Smooth muscle cell (in vitro differentiated cells): ENCODE measurements around the gene LENG1. TPM values are rescaled to one million over a fixed set of nuclear protein-coding genes. Genes with fewer than 3 reads are reported as not detected.

Experiments used
- DNase-seq: peaks from one replicate; lab custom pipeline; 2025; ENCODE audit not compliant: unreplicated experiment; lab: John Stamatoyannopoulos, UW
- H2AFZ ChIP-seq: fragments of 200-600 bp; sonication (generic); 2 replicates; pipeline ENCODE4 v1.6.0; 2016; ENCODE audit warnings: antibody characterized with exemption, low read depth, mild to moderate bottlenecking
- H3F3A ChIP-seq: fragments of 200-600 bp; sonication (generic); 2 replicates; pipeline ENCODE4 v1.6.0; 2017; ENCODE audit warnings: antibody characterized with exemption, low read depth
- H3K27ac ChIP-seq: fragments of 200-600 bp; sonication (generic); 2 replicates; pipeline ENCODE4 v1.5.1; 2016; ENCODE audit warnings: low read depth, mild to moderate bottlenecking
- H3K27me3 ChIP-seq: fragments of 200-600 bp; sonication (generic); 2 replicates; pipeline ENCODE4 v1.6.1; 2016; ENCODE audit warnings: low read depth, mild to moderate bottlenecking
- H3K36me3 ChIP-seq: fragments of 200-600 bp; sonication (generic); 2 replicates; pipeline ENCODE4 v1.5.1; 2016; ENCODE audit warnings: low read depth
- H3K4me1 ChIP-seq: fragments of 200-600 bp; sonication (generic); 2 replicates; pipeline ENCODE4 v1.5.1; 2016; ENCODE audit warnings: low read depth
- H3K4me2 ChIP-seq: fragments of 200-600 bp; sonication (generic); 2 replicates; pipeline ENCODE4 v1.6.0; 2016; ENCODE audit warnings: mild to moderate bottlenecking
- H3K4me3 ChIP-seq: fragments of 200-600 bp; sonication (generic); 2 replicates; pipeline ENCODE4 v1.5.1; 2016; ENCODE audit warnings: mild to moderate bottlenecking
- H3K79me2 ChIP-seq: fragments of 200-600 bp; sonication (generic); 2 replicates; pipeline ENCODE4 v1.6.0; 2016; ENCODE audit warnings: low read depth, mild to moderate bottlenecking
- H3K9ac ChIP-seq: fragments of 200-600 bp; sonication (generic); 2 replicates; pipeline ENCODE4 v1.6.0; 2016; ENCODE audit warnings: low read depth
- H3K9me3 ChIP-seq: fragments of 200-600 bp; sonication (generic); replicated peaks from 2 replicates; pipeline ENCODE4 v1.5.1; 2016; ENCODE audit warnings: low read depth
- H4K20me1 ChIP-seq: fragments of 200-600 bp; sonication (generic); 2 replicates; pipeline ENCODE4 v1.6.0; 2016; ENCODE audit warnings: low read depth
- CTCF ChIP-seq: fragments of 200-600 bp; sonication (generic); IDR thresholded peaks from 2 replicates; pipeline ENCODE4 v1.5.1; 2017; ENCODE audit warnings: borderline replicate concordance, mild to moderate bottlenecking, antibody characterized with exemption; ENCODE audit not compliant: insufficient read depth, poor library complexity, severe bottlenecking
- WGBS: methylation state at CpG from one replicate; pipeline ENCODE4 v1.1.7; 2016; ENCODE audit warnings: low lambda C conversion rate; 5-methylcytosine and 5-hydroxymethylcytosine counted together
- polyA plus RNA-seq: library from polyadenylated mRNA; unstranded; fragments of >200 nt; fragmentation: Nextera tagmentation; extraction: Ambion mirVana; gene quantifications from 2 replicates; pipeline ENCODE4 v1.2.1, GENCODE V29; 2016
- total RNA-seq: library from RNA; depleted of rRNA; stranded (reverse); fragments of >200 nt; gene quantifications from 2 replicates; pipeline ENCODE4 v1.2.3, GENCODE V29; 2014

Gene LENG1
- total and polyA plus RNA-seq, 2 experiments from 2014 or later: 10.9 to 14.1 TPM

GRCh38 chr19:54149021-54149812 lies 10.3 kb downstream of the LENG1 start:
- Histone ChIP-seq H3K27ac (no peak overlapping the region), H3K79me2 (no peaks in the 10 kb centered on the region), H3K9ac (no peak overlapping the region), H3F3A (peaks cover 7% of the 10 kb centered on the region), H3K36me3 (no peaks in the 10 kb centered on the region), H3K4me3 (no peak overlapping the region), H3K4me2 (no peak overlapping the region), H3K4me1 (no peaks in the 10 kb centered on the region), H4K20me1 (peaks cover 20% of the 10 kb centered on the region), H2AFZ (no peak overlapping the region), H3K9me3 (no peaks in the 10 kb centered on the region), H3K27me3 (no peaks in the 10 kb centered on the region)
- no peak for TF ChIP-seq CTCF
- no peak for DNase-seq
- WGBS: 97% methylated on average over 12 of the region's 12 CpGs

- Histone ChIP-seq H3K9ac (no peak overlapping the region), H3K79me2 (no peaks in the 10 kb centered on the region), H3F3A (no peaks in the 10 kb centered on the region), H3K9me3 (no peaks in the 10 kb centered on the region), H4K20me1 (peaks cover 13% of the 10 kb centered on the region), H3K36me3 (no peaks in the 10 kb centered on the region), H2AFZ (no peak overlapping the region), H3K4me3 (no peak overlapping the region), H3K4me2 (no peak overlapping the region), H3K27ac (no peak overlapping the region), H3K27me3 (no peaks in the 10 kb centered on the region), H3K4me1 (no peaks in the 10 kb centered on the region)
- 91% methylated on average over 6 of the region's 19 CpGs for WGBS
- no peak for DNase-seq
- no peak for TF ChIP-seq CTCF
These were observed 11.4 kb downstream of the LENG1 start for GRCh38 chr19:54148158-54148557.

GRCh38 chr19:54147676-54148075 lies 11.8 kb downstream of the LENG1 start:
- no peak overlapping the region for H3K4me3 ChIP-seq
- no peak overlapping the region for H3K27ac ChIP-seq
- H3K4me2 ChIP-seq: no peak overlapping the region
- no peak for TF ChIP-seq CTCF
- H3K79me2 ChIP-seq: peaks cover under 1% of the 10 kb centered on the region
- H3K9me3 ChIP-seq: no peaks in the 10 kb centered on the region
- H3K4me1 ChIP-seq: no peaks in the 10 kb centered on the region
- H2AFZ ChIP-seq: no peak overlapping the region
- H3F3A ChIP-seq: no peaks in the 10 kb centered on the region
- no peak for DNase-seq
- no peak overlapping the region for H3K9ac ChIP-seq
- 65% methylated on average over 3 of the region's 3 CpGs for WGBS
- no peaks in the 10 kb centered on the region for H3K27me3 ChIP-seq
- no peaks in the 10 kb centered on the region for H3K36me3 ChIP-seq
- H4K20me1 ChIP-seq: peaks cover 17% of the 10 kb centered on the region
